AG04450 (cell line): ENCODE data around the gene SCO1. TPM values are rescaled to one million over a fixed set of nuclear protein-coding genes. Genes with fewer than 3 reads are reported as not detected.

Experiments
- CTCF ChIA-PET: fragments of 300-600, 350-600 bp; formaldehyde crosslinking; extraction: SDS; loops from one replicate; lab custom pipeline; 2022; ENCODE audit warnings: antibody characterized with exemption, inconsistent platforms; lab: Charles Lee
- POLR2A ChIA-PET: fragments of 350-600 bp; formaldehyde crosslinking; extraction: SDS; loops from one replicate; lab custom pipeline; 2021; ENCODE audit warnings: antibody characterized with exemption, inconsistent platforms; lab: Yijun Ruan, JAX
- DNase-seq: peaks from one replicate; pipeline ENCODE4 v3.0.0-alpha.2; 2011; ENCODE audit warnings: low read depth, low spot score
- H3K27ac ChIP-seq: one replicate; pipeline ENCODE4 v1.5.1; 2012; ENCODE audit warnings: low read depth, low read length, control low read depth
- H3K27me3 ChIP-seq: one replicate; pipeline ENCODE4 v1.6.0; 2012; ENCODE audit warnings: low read length; ENCODE audit not compliant: control insufficient read depth, insufficient read depth
- H3K4me3 ChIP-seq: 2 replicates; pipeline ENCODE4 v1.5.1; 2011; ENCODE audit warnings: mild to moderate bottlenecking, low read depth, low read length, control low read depth
- H3K9me3 ChIP-seq: 2 replicates; pipeline ENCODE4 v1.5.1; 2012; ENCODE audit warnings: low read length; ENCODE audit not compliant: control insufficient read depth, insufficient read depth
- polyA plus RNA-seq: library from polyadenylated mRNA; depleted of rRNA; stranded (reverse); fragments of >200 nt; gene quantifications from 2 replicates; pipeline ENCODE4 v1.2.3, GENCODE V29; 2011
- TF ChIP-seq, protein P1 (sequence below): IDR thresholded peaks from 2 replicates; pipeline ENCODE4 v1.5.1; 2011; ENCODE audit warnings: low read depth, low read length, control low read depth, inconsistent platforms

The SCO1 gene
- polyA plus RNA-seq, 1 experiment = 28.5 TPM

DNA sequence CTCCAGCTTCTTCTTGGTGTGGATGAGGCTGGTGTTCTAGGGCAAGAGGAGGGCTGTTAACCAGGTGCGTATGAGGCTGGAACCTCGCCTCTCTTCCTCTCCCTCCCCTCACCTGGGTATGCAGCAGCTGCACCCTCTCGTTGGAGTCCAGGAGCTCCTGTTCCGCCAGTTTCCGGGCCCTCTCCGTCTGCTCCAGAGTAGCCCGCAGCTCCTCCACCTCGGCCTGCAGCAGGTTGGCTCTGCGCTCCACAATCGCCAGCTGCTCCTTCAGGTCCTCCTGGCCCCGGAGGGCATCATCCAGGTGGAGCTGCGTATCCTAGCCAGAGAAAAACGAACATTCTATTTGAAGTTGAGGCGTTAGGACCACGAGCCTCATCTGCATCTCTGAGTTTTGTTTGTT lies 65.6 kb downstream of the SCO1 start:
- TF ChIP-seq, protein P1, sequence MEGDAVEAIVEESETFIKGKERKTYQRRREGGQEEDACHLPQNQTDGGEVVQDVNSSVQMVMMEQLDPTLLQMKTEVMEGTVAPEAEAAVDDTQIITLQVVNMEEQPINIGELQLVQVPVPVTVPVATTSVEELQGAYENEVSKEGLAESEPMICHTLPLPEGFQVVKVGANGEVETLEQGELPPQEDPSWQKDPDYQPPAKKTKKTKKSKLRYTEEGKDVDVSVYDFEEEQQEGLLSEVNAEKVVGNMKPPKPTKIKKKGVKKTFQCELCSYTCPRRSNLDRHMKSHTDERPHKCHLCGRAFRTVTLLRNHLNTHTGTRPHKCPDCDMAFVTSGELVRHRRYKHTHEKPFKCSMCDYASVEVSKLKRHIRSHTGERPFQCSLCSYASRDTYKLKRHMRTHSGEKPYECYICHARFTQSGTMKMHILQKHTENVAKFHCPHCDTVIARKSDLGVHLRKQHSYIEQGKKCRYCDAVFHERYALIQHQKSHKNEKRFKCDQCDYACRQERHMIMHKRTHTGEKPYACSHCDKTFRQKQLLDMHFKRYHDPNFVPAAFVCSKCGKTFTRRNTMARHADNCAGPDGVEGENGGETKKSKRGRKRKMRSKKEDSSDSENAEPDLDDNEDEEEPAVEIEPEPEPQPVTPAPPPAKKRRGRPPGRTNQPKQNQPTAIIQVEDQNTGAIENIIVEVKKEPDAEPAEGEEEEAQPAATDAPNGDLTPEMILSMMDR = no peak
- H3K27me3 ChIP-seq = no peaks in the 10 kb centered on the region
- H3K9me3 ChIP-seq = no peaks in the 10 kb centered on the region
- H3K27ac ChIP-seq = no peak overlapping the region
- ChIA-PET POLR2A (no interaction called here), CTCF (interaction anchor here (0.5 to 20.9 kb wide), 15 partner anchors 9 to 1359 kb away, joined by 3 to 296 read pairs (median 4); no protein-coding TSS in a partner anchor)
- DNase-seq = no peak
- H3K4me3 ChIP-seq = no peak overlapping the region

DNA sequence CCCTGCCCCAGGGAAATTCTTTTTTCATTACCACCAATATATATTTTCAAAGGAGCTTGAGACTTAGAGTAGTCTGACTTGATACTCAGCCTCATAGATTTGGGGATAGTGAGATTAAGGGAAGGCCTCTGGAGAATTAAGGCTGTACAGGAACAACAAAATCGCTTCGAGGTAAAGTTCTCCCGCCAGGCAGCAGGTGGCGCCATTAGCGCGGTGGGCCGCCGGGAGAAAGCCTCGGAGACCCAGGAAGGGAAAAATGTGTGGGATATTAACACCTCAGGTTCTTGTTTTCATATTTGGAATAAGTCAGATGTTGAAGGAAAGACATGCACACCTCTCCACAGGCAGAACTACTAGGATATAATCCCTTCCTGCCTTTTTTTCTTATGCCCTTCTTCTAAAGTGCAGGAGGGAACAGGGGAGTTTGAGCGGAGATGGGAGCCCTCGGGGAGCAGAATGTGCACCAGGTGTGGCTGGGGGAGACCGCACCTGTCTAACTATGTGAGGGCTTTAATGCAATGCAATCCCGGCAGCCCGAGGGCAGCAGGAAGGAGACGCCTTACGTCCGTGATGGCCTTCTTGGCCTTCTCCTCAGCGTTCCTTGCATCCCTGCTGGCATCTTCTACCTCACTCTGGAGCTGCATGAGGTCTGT lies 66.2 kb downstream of the SCO1 start:
- Histone ChIP-seq H3K4me3 (no peak overlapping the region), H3K27ac (no peak overlapping the region), H3K9me3 (no peaks in the 10 kb centered on the region), H3K27me3 (no peaks in the 10 kb centered on the region)
- POLR2A ChIA-PET = no interaction called here
- no peak for DNase-seq
- CTCF ChIA-PET = interaction anchor here (0.5 to 20.9 kb wide), 19 partner anchors 9 to 1360 kb away, joined by 3 to 296 read pairs (median 4); no protein-coding TSS in a partner anchor
- TF ChIP-seq, protein P1 = peak; percentile 88

DNA sequence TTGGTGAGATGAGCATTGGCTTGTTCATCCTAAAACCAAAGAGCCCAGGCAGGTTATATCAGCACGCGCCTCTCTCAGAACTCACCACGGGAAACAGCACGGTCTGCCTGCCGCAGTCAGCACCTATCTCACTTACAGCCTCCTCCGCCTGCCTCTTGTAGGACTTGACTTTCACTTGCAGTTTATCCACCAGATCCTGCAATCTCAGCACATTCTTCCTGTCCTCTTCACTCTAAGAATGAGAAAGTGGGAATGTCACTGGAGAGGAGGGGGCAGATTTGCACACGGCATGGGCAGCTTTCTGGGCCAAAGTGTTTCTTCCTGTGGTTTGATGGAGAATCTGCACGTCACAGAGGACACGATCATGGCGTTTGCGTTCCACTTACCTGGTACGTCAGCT lies 67.6 kb downstream of the SCO1 start:
- Histone ChIP-seq H3K27me3 (no peaks in the 10 kb centered on the region), H3K4me3 (no peak overlapping the region), H3K27ac (no peak overlapping the region), H3K9me3 (no peaks in the 10 kb centered on the region)
- ChIA-PET CTCF (interaction anchor here (0.9 to 20.9 kb wide), 6 partner anchors 13 to 1306 kb away, joined by 3 to 296 read pairs (median 16); no protein-coding TSS in a partner anchor), POLR2A (no interaction called here)
- TF ChIP-seq, protein P1 = no peak
- no peak for DNase-seq

DNA sequence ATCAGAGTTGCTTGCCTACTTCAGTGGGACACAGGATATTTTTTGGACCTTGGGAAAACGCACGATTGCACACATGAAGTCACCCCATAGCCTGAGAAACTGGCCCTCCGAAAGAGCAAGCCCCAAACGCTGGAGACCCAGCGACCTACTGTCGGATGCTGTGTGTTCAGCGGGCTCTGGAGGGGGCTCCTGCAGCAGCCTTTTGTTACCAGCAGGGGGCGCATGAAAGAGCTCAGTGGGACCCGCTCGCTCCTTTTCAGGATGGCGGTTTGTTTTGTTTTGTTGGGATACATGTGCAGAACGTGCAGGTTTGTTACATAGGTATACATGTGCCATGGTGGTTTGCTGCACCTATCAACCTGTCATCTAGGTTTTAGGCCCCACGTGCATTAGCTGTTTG lies 68.6 kb downstream of the SCO1 start:
- DNase-seq = no peak
- Histone ChIP-seq H3K9me3 (no peaks in the 10 kb centered on the region), H3K27me3 (no peaks in the 10 kb centered on the region), H3K4me3 (no peak overlapping the region), H3K27ac (no peak overlapping the region)
- ChIA-PET CTCF (interaction anchor here (1.0 to 20.9 kb wide), 5 partner anchors 9 to 1051 kb away, joined by 3 to 296 read pairs (median 4); no protein-coding TSS in a partner anchor), POLR2A (no interaction called here)
- TF ChIP-seq, protein P1 = peak; percentile 29; the same call in 1 of the 2 replicates

DNA sequence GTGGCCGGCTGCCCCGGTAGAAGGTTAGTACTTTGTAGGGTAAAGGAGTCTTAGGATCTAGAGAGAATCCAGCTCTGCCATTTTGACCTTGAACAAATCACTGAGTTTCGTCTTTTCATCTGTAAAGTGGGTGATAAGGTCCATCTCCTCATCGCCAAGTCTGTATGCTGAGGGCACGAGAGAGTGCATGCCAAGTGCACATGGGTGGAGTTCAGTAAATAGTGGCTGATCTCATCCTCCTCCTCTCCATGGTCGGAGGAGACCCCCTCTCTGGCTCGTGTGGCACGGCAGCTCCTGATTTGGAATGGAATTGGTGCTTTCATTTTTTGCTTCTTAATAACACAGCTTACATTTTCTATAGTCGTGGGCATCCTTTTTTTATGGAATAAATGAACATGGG lies 70.9 kb downstream of the SCO1 start:
- DNase-seq = no peak
- ChIA-PET POLR2A (no interaction called here), CTCF (interaction anchor here (0.7 to 20.9 kb wide), 4 partner anchors 9 to 219 kb away, joined by 5 to 296 read pairs (median 72); no protein-coding TSS in a partner anchor)
- H3K9me3 ChIP-seq = no peaks in the 10 kb centered on the region
- no peak overlapping the region for H3K4me3 ChIP-seq
- no peak overlapping the region for H3K27ac ChIP-seq
- TF ChIP-seq, protein P1 = no peak
- H3K27me3 ChIP-seq = no peaks in the 10 kb centered on the region
